Bronchial epithelial cell (primary cell): ENCODE measurements around the gene SPCS3. TPM values are rescaled to one million over a fixed set of nuclear protein-coding genes. Genes with fewer than 3 reads are reported as not detected.

Source experiments
- DNase-seq: peaks from one replicate; pipeline ENCODE4 v3.0.0-alpha.2; 2010; ENCODE audit warnings: low read depth
- FAIRE-seq: peaks from 2 replicates; lab custom pipeline; 2011; peaks lifted over from hg19 to GRCh38; lab: Jason Lieb, UNC
- H3K27me3 ChIP-seq: 2 replicates; pipeline ENCODE4 v1.5.1; 2011; ENCODE audit warnings: low read length; ENCODE audit not compliant: control insufficient read depth, insufficient read depth
- H3K36me3 ChIP-seq: 2 replicates; pipeline ENCODE4 v1.5.1; 2011; ENCODE audit warnings: low read length; ENCODE audit not compliant: control insufficient read depth, insufficient read depth
- H3K4me3 ChIP-seq: 2 replicates; pipeline ENCODE4 v1.5.1; 2011; ENCODE audit warnings: mild to moderate bottlenecking, low read depth, low read length, control low read depth
- total RNA-seq: library from RNA; depleted of rRNA; stranded (reverse); fragments of >200 nt; gene quantifications from 2 replicates; pipeline ENCODE4 v1.2.1, GENCODE V29; 2014
- TF ChIP-seq, protein P1 (sequence below): IDR thresholded peaks from 2 replicates; pipeline ENCODE4 v1.5.1; 2011; ENCODE audit warnings: mild to moderate bottlenecking, moderate library complexity, low read length, control low read depth, inconsistent platforms; ENCODE audit not compliant: insufficient read depth, severe bottlenecking

The SPCS3 gene
- total RNA-seq, result 140 and 143 TPM in 2 replicates

DNA sequence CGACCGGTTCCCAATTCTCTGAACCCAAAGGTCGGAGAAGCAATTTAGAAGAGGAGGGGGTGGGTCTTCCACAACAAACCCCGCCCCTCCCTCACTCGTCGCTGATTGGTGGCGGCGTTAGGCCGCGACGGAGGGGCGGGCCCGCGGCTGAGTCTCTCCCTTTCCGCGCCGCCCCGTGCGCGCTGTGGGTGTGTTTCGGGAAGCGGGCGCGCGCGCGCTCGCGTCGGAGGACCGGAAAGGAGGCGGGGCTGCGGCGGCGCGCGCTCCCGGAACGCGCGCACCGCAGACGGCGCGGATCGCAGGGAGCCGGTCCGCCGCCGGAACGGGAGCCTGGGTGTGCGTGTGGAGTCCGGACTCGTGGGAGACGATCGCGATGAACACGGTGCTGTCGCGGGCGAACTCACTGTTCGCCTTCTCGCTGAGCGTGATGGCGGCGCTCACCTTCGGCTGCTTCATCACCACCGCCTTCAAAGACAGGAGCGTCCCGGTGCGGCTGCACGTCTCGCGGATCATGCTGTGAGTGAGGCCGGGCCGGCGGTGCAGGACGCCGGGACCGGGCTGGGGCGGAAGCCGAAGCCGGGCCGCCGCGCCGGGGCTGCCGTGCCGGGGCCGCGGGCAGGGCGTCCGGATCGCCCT lies at the start of gene SPCS3:
Gene SPCS3 (plus strand): TSS at position 263 of the 636 bp plus-strand sequence. CDS start 111 bp downstream, at position 374.
- DNase-seq, result peak; percentile 79
- Histone ChIP-seq H3K4me3 (peak within 1 kb of the TSS; percentile 80), H3K27me3 (no peaks in the 10 kb centered on the region), H3K36me3 (no peaks in the 10 kb centered on the region)
- FAIRE-seq, result no peak
- TF ChIP-seq, protein P1, sequence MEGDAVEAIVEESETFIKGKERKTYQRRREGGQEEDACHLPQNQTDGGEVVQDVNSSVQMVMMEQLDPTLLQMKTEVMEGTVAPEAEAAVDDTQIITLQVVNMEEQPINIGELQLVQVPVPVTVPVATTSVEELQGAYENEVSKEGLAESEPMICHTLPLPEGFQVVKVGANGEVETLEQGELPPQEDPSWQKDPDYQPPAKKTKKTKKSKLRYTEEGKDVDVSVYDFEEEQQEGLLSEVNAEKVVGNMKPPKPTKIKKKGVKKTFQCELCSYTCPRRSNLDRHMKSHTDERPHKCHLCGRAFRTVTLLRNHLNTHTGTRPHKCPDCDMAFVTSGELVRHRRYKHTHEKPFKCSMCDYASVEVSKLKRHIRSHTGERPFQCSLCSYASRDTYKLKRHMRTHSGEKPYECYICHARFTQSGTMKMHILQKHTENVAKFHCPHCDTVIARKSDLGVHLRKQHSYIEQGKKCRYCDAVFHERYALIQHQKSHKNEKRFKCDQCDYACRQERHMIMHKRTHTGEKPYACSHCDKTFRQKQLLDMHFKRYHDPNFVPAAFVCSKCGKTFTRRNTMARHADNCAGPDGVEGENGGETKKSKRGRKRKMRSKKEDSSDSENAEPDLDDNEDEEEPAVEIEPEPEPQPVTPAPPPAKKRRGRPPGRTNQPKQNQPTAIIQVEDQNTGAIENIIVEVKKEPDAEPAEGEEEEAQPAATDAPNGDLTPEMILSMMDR, result no peak

- no peaks in the 10 kb centered on the region for H3K36me3 ChIP-seq
- no peak overlapping the region for H3K4me3 ChIP-seq
- FAIRE-seq (peak; percentile 100), DNase-seq (peak; percentile 99)
- TF ChIP-seq, protein P1, result no peak
- no peaks in the 10 kb centered on the region for H3K27me3 ChIP-seq
These were observed 49.1 kb upstream of the SPCS3 start for GRCh38 chr4:176270669-176271068.

DNA sequence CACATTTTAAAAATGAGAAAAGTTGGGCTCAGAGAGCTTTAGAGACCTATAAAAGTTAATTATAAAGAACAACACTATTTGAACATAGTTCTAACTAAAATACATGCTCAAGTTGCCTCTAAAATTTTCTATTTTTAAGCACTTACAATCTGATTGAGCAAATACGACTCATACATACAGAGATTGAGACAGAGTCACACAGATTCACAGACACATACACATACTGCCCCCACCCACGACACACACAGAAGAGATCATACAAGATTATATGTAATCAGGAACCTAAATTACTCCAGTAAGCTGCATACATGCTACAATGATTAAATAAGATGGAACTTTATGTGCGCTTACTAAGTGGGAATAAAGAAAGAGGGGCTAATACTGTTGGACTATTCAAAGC lies 48.0 kb upstream of the SPCS3 start:
- H3K4me3 ChIP-seq, result no peak overlapping the region
- TF ChIP-seq, protein P1, result no peak
- H3K36me3 ChIP-seq, result no peaks in the 10 kb centered on the region
- DNase-seq, result peak; percentile 84
- H3K27me3 ChIP-seq, result no peaks in the 10 kb centered on the region
- FAIRE-seq, result no peak

- TF ChIP-seq, protein P1, result no peak
- FAIRE-seq, result no peak
- H3K4me3 ChIP-seq, result no peak overlapping the region
- no peak for DNase-seq
- H3K36me3 ChIP-seq, result no peaks in the 10 kb centered on the region
- no peaks in the 10 kb centered on the region for H3K27me3 ChIP-seq
These were observed 47.0 kb upstream of the SPCS3 start for GRCh38 chr4:176272799-176273198.

DNA sequence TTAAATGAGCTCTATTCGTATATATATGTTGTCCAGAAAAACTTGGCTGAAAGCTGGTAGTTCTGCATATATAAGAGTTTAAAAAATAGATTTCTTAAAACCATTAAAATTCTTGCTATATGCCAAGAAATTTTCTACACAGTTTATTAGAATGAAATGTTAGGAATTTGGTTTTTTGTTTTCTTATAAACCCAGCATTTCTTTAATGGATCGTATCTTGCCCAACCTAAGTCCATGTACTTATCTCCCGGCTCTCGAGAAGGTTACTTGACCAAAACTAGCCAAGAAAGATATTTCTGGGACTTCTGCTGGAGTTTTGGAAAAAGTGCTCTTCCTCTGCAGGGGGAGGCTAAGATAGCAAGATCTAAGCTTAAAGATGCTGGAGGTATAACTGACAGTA lies 46.0 kb upstream of the SPCS3 start:
- DNase-seq (no peak), FAIRE-seq (no peak)
- TF ChIP-seq, protein P1, result no peak
- no peaks in the 10 kb centered on the region for H3K36me3 ChIP-seq
- no peak overlapping the region for H3K4me3 ChIP-seq
- no peaks in the 10 kb centered on the region for H3K27me3 ChIP-seq

DNA sequence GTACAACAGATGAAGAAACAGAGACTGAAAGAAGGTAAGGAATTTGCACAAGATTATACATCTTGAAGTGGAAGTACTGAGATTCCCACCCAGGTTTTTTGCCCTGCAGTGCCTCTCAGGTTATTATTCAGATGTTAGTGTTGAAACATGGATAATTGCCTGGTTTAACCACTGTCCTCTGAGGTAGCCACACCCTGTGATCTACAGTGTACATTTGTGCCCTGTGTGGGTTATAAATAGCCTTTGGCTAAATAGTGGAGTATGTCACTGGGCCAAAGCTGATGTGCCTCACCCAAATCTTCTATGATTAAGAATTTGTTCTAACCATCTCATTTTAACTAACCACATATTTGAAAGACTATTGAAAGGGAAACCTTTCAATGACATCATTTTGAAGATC lies 45.3 kb upstream of the SPCS3 start:
- TF ChIP-seq, protein P1, result no peak
- H3K27me3 ChIP-seq, result no peaks in the 10 kb centered on the region
- H3K4me3 ChIP-seq, result no peak overlapping the region
- DNase-seq (peak; percentile 67), FAIRE-seq (peak; percentile 32)
- no peaks in the 10 kb centered on the region for H3K36me3 ChIP-seq
